OCI-LY3 (cell line): Measurements from ENCODE around the gene MACROD2.

Experiments
- H2AFZ ChIP-seq: fragments of 200-600, 300-600 bp; shearing (Covaris generic); 2 replicates; pipeline ENCODE4 v1.6.0; 2014; ENCODE audit warnings: antibody characterized with exemption, low read depth, low read length
- H3K27ac ChIP-seq: fragments of 200-600, 300-600 bp; sonication (generic); 2 replicates; pipeline ENCODE4 v1.5.1; 2014; ENCODE audit warnings: mild to moderate bottlenecking, low read length, moderate library complexity, mixed read lengths
- H3K27me3 ChIP-seq: fragments of 200-600, 300-600 bp; sonication (generic); 2 replicates; pipeline ENCODE4 v1.6.1; 2014; ENCODE audit warnings: low read depth, low read length, mixed read lengths
- H3K36me3 ChIP-seq: fragments of 200-600, 300-600 bp; sonication (generic); replicated peaks from 2 replicates; pipeline ENCODE3; 2014; ENCODE audit warnings: low read depth, low read length, mixed read lengths
- H3K4me1 ChIP-seq: fragments of 300-600, 200-600 bp; sonication (generic); 2 replicates; pipeline ENCODE4 v1.6.1; 2014; ENCODE audit warnings: low read length, mixed read lengths
- H3K4me2 ChIP-seq: fragments of 200-600, 300-600 bp; sonication (generic); 2 replicates; pipeline ENCODE4 v1.6.1; 2014; ENCODE audit warnings: low read length, mixed read lengths
- H3K4me3 ChIP-seq: fragments of 300-600, 200-600 bp; sonication (generic); 2 replicates; pipeline ENCODE4 v1.5.1; 2014; ENCODE audit warnings: antibody characterized with exemption, mild to moderate bottlenecking, low read length, moderate library complexity
- H3K79me2 ChIP-seq: fragments of 300-600, 200-600 bp; shearing (Covaris generic); 2 replicates; pipeline ENCODE4 v1.6.1; 2014; ENCODE audit warnings: mild to moderate bottlenecking, low read length, mixed read lengths
- H3K9ac ChIP-seq: fragments of 300-600, 200-600 bp; shearing (Covaris generic); 2 replicates; pipeline ENCODE4 v1.6.0; 2014; ENCODE audit warnings: mild to moderate bottlenecking, low read length, moderate library complexity
- H3K9me3 ChIP-seq: fragments of 200-600, 300-600 bp; shearing (Covaris generic); 2 replicates; pipeline ENCODE4 v1.6.1; 2014; ENCODE audit warnings: low read length, mixed read lengths; ENCODE audit not compliant: insufficient read depth
- H4K20me1 ChIP-seq: fragments of 200-600, 300-600 bp; sonication (generic); 2 replicates; pipeline ENCODE4 v1.6.1; 2016; ENCODE audit warnings: low read length, mixed read lengths; ENCODE audit not compliant: insufficient read depth
- EZH2phosphoT487 ChIP-seq: fragments of 200-600 bp; shearing (Covaris generic); IDR thresholded peaks from 2 replicates; pipeline ENCODE4 v1.6.1; 2018; ENCODE audit warnings: antibody characterized with exemption, mixed run types, low read depth
- TF ChIP-seq, protein P1 (sequence below): fragments of 200-600, 300-600 bp; sonication (generic); IDR thresholded peaks from 2 replicates; pipeline ENCODE4 v1.5.1; 2014; ENCODE audit warnings: antibody characterized with exemption, low read length, low read depth

The MACROD2 gene

GRCh38 chr20:15792855-15793254 is 1797.5 kb downstream of the MACROD2 start:
- no peak for TF ChIP-seq EZH2phosphoT487
- TF ChIP-seq, protein P1, sequence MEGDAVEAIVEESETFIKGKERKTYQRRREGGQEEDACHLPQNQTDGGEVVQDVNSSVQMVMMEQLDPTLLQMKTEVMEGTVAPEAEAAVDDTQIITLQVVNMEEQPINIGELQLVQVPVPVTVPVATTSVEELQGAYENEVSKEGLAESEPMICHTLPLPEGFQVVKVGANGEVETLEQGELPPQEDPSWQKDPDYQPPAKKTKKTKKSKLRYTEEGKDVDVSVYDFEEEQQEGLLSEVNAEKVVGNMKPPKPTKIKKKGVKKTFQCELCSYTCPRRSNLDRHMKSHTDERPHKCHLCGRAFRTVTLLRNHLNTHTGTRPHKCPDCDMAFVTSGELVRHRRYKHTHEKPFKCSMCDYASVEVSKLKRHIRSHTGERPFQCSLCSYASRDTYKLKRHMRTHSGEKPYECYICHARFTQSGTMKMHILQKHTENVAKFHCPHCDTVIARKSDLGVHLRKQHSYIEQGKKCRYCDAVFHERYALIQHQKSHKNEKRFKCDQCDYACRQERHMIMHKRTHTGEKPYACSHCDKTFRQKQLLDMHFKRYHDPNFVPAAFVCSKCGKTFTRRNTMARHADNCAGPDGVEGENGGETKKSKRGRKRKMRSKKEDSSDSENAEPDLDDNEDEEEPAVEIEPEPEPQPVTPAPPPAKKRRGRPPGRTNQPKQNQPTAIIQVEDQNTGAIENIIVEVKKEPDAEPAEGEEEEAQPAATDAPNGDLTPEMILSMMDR: no peak
- no peak overlapping the region for H3K4me3 ChIP-seq
- no peak overlapping the region for H3K4me2 ChIP-seq
- H3K36me3 ChIP-seq: no peaks in the 10 kb centered on the region
- no peak overlapping the region for H3K27ac ChIP-seq
- no peaks in the 10 kb centered on the region for H3K79me2 ChIP-seq
- no peaks in the 10 kb centered on the region for H3K9me3 ChIP-seq
- H3K9ac ChIP-seq: no peak overlapping the region
- no peaks in the 10 kb centered on the region for H3K4me1 ChIP-seq
- H4K20me1 ChIP-seq: no peaks in the 10 kb centered on the region
- no peaks in the 10 kb centered on the region for H3K27me3 ChIP-seq
- H2AFZ ChIP-seq: no peak overlapping the region

- no peak overlapping the region for H3K9ac ChIP-seq
- no peaks in the 10 kb centered on the region for H3K9me3 ChIP-seq
- H3K4me3 ChIP-seq: no peak overlapping the region
- H4K20me1 ChIP-seq: no peaks in the 10 kb centered on the region
- H3K27ac ChIP-seq: no peak overlapping the region
- TF ChIP-seq, protein P1: no peak
- no peak for TF ChIP-seq EZH2phosphoT487
- H3K27me3 ChIP-seq: no peaks in the 10 kb centered on the region
- H3K79me2 ChIP-seq: no peaks in the 10 kb centered on the region
- no peak overlapping the region for H2AFZ ChIP-seq
- no peaks in the 10 kb centered on the region for H3K4me1 ChIP-seq
- H3K4me2 ChIP-seq: no peak overlapping the region
- H3K36me3 ChIP-seq: no peaks in the 10 kb centered on the region
Measured at GRCh38 chr20:15794409-15794808, 1799.1 kb downstream of the MACROD2 start.

DNA sequence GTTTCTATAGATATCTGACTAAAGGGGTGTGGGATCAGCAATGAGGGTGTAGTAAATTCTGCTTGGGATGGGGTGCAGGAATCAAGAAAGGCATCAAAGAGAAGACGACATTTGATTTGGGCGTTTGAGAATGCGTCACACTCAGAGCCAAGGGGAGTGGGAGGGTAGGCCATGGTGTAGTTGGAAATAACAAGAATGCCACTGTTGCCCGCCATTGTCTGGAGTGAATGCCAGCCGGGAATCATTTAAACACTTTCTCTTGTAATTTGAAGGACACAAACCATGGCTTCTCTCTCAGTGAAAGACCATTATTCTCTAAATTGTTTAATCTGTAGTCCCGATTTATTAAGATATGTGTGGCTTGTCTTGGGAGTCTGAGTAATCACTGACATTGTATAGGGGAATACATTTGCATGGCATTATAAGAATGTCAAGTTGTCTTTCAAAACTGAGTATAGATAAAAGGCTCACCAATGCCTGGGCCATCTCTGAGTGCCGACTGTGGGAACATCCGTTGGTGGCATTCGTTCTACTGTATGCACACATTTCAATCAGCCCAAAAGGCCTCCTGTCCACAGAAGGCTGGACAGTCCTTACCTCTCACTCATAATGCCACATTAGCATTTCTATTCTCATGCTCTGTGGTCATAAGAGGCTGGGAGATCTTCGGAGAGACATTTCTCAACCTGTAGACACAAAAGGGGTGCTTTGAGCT is 1800.1 kb downstream of the MACROD2 start:
- Histone ChIP-seq H3K27me3 (no peaks in the 10 kb centered on the region), H3K9ac (no peak overlapping the region), H4K20me1 (no peaks in the 10 kb centered on the region), H3K27ac (no peak overlapping the region), H2AFZ (no peak overlapping the region), H3K4me3 (no peak overlapping the region), H3K79me2 (no peaks in the 10 kb centered on the region), H3K4me1 (no peaks in the 10 kb centered on the region), H3K4me2 (no peak overlapping the region), H3K9me3 (no peaks in the 10 kb centered on the region), H3K36me3 (no peaks in the 10 kb centered on the region)
- TF ChIP-seq, protein P1: no peak
- TF ChIP-seq EZH2phosphoT487: no peak

- Histone ChIP-seq H3K9me3 (no peaks in the 10 kb centered on the region), H2AFZ (no peak overlapping the region), H3K79me2 (no peaks in the 10 kb centered on the region), H4K20me1 (no peaks in the 10 kb centered on the region), H3K9ac (no peak overlapping the region), H3K27me3 (no peaks in the 10 kb centered on the region), H3K36me3 (no peaks in the 10 kb centered on the region), H3K4me3 (no peak overlapping the region), H3K27ac (no peak overlapping the region), H3K4me1 (no peaks in the 10 kb centered on the region), H3K4me2 (no peak overlapping the region)
- TF ChIP-seq, protein P1: no peak
- no peak for TF ChIP-seq EZH2phosphoT487
Measured at GRCh38 chr20:15799871-15800270, 1804.6 kb downstream of the MACROD2 start.
